Activated B cell treated with CpG ODN at 0.5 μM for 24 hours (primary cell): Measurements from ENCODE around the gene ADM2. TPM values are rescaled to one million over a fixed set of nuclear protein-coding genes. Genes with fewer than 3 reads are reported as not detected.

Experiments used
- ATAC-seq: fragments of 200-7000 bp; cut with Tn5 transposase; one replicate; pipeline ENCODE4 v1.10.0; 2021; ENCODE audit warnings: low read depth, mild to moderate bottlenecking, moderate library complexity
- CTCF ChIA-PET: fragments of 350-600 bp; sonication (Branson Sonifier 250); formaldehyde crosslinking; loops from one replicate; lab custom pipeline; 2021; ENCODE audit warnings: antibody characterized with exemption; lab: Charles Lee
- POLR2A ChIA-PET: fragments of 350-600 bp; sonication (Branson Sonifier 250); formaldehyde crosslinking; loops from one replicate; lab custom pipeline; 2021; ENCODE audit warnings: antibody characterized with exemption; lab: Charles Lee
- DNase-seq: peaks from one replicate; pipeline ENCODE4 v3.0.0; 2022
- H3K27ac Mint-ChIP-seq: one replicate; pipeline ENCODE4 v1.8.0; 2020; ENCODE audit warnings: mixed read lengths
- H3K27me3 Mint-ChIP-seq: one replicate; pipeline ENCODE4 v1.8.0; 2021; ENCODE audit warnings: mixed read lengths
- H3K36me3 Mint-ChIP-seq: one replicate; pipeline ENCODE4 v1.8.0; 2021; ENCODE audit warnings: low read depth, mixed read lengths
- H3K4me1 Mint-ChIP-seq: one replicate; pipeline ENCODE4 v1.8.0; 2021; ENCODE audit warnings: mixed read lengths
- H3K4me3 Mint-ChIP-seq: one replicate; pipeline ENCODE4 v1.8.0; 2020; ENCODE audit warnings: mild to moderate bottlenecking, mixed read lengths
- H3K9me3 Mint-ChIP-seq: one replicate; pipeline ENCODE4 v1.8.0; 2020; ENCODE audit warnings: mixed read lengths
- intact Hi-C: fragments of 100-400 bp; cut with micrococcal nuclease; formaldehyde crosslinking; loops from one replicate; pipeline ENCODE4 v1.15.1; 2024
- total RNA-seq: library from RNA; stranded (reverse); gene quantifications from 2 replicates; pipeline ENCODE4 v1.2.3, GENCODE V29; 2022
- TF ChIP-seq, protein P1 (sequence below): fragments of 200-600 bp; IDR thresholded peaks from one replicate; pipeline ENCODE4 v1.8.0; 2022; ENCODE audit warnings: antibody characterized with exemption, mild to moderate bottlenecking

The ADM2 gene
- total RNA-seq, 1 donor from 2014 or later, result 5.2 TPM

DNA sequence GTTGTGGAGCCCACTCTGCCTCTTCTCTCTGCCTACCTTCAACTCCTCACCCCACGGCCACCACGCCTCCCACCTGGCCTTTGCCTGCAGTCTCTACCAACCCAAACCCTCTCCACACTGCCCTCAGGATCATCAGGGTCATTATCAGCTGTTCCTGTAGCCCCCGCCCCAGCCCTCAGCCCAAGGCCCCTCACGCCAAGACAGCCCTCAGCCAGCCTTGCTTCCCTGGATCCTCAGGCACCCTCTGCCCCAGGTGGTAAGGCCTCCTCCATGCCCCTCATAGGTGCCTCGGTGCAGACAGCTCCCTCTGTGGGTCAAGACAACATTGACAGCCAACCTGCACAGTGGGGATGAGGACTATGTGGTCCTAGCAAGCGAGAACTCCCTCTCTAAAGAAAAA, 8.3 kb upstream of the ADM2 start:
- TF ChIP-seq, protein P1, sequence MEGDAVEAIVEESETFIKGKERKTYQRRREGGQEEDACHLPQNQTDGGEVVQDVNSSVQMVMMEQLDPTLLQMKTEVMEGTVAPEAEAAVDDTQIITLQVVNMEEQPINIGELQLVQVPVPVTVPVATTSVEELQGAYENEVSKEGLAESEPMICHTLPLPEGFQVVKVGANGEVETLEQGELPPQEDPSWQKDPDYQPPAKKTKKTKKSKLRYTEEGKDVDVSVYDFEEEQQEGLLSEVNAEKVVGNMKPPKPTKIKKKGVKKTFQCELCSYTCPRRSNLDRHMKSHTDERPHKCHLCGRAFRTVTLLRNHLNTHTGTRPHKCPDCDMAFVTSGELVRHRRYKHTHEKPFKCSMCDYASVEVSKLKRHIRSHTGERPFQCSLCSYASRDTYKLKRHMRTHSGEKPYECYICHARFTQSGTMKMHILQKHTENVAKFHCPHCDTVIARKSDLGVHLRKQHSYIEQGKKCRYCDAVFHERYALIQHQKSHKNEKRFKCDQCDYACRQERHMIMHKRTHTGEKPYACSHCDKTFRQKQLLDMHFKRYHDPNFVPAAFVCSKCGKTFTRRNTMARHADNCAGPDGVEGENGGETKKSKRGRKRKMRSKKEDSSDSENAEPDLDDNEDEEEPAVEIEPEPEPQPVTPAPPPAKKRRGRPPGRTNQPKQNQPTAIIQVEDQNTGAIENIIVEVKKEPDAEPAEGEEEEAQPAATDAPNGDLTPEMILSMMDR, result no peak
- intact Hi-C loops, result loop anchor here (5.0 to 10.0 kb wide), 4 partner anchors 69 to 538 kb away; partner anchors contain the start of gene TUBGCP6
- H3K4me1 Mint-ChIP-seq, result peaks cover 65% of the 10 kb centered on the region
- DNase-seq (no peak), ATAC-seq (no peak)
- ChIA-PET POLR2A (interaction anchor here (0.7 to 1.4 kb wide), 3 partner anchors 29 to 54 kb away, joined by 3 to 6 read pairs (median 4); partner anchors contain the start of gene SCO2), CTCF (interaction anchor here (0.9 to 1.6 kb wide), 3 partner anchors 46 to 148 kb away, joined by 3 to 5 read pairs (median 4); partner anchors contain the start of gene SCO2)
- H3K27me3 Mint-ChIP-seq, result no peaks in the 10 kb centered on the region
- peaks cover 4% of the 10 kb centered on the region for H3K36me3 Mint-ChIP-seq
- peak overlapping the region; percentile 88 for H3K4me3 Mint-ChIP-seq
- H3K9me3 Mint-ChIP-seq, result no peaks in the 10 kb centered on the region
- peak overlapping the region; percentile 63 for H3K27ac Mint-ChIP-seq

DNA sequence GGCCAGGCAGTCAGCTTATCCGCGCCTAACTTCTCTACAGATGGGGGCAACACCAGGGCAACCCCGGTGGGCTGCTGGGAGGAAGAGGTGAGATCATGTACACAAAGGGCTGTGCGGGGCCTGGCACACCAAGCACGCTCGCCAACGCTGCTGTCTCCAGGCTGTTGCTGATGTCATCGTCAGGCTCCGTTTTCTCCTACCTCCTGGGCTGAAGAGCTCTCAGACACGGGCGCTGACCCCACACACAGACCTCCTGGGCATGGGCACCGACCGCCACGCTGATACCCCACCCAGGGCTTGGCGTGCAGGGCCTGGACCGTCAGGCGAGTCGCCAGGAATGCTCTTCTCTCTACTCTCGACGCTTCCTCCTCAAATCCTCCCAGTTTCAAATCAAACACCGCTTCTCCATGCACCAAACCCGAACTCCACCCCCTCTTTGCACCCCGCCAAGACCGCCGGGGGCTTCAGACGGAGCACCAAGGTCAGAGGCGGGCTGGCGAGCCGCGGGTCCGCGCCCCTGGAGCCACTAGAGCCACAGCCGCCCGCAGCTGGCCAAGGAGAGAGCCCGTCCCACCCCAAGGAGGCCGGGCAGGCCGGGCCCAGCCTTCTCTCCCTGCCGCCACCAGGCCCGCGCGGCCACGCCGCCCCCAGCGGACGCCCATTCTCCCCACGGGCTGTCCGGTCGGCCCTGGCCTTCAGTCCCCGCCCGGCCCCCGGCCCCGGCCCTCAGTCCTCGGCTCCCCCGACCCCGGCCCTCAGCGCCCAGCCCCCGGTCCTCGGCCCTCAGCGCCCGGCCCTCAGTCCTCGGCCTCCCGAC, 7.3 kb upstream of the ADM2 start:
- H3K4me1 Mint-ChIP-seq, result peaks cover 57% of the 10 kb centered on the region
- TF ChIP-seq, protein P1, result no peak
- H3K9me3 Mint-ChIP-seq, result no peaks in the 10 kb centered on the region
- CTCF ChIA-PET, result interaction anchor here (1.3 kb wide), 1 partner anchor 147 kb away, joined by 5 read pairs; no protein-coding TSS in a partner anchor
- ATAC-seq (no peak), DNase-seq (no peak)
- no peaks in the 10 kb centered on the region for H3K27me3 Mint-ChIP-seq
- intact Hi-C loops, result loop anchor here (2.0 to 10.0 kb wide), 5 partner anchors 57 to 539 kb away; partner anchors contain the start of genes TUBGCP6 and TYMP
- H3K36me3 Mint-ChIP-seq, result peaks cover 2% of the 10 kb centered on the region
- POLR2A ChIA-PET, result interaction anchor here (0.5 to 1.4 kb wide), 2 partner anchors 51 to 96 kb away, joined by 5 to 6 read pairs; partner anchors contain the start of gene SCO2
- peak overlapping the region; percentile 78 for H3K27ac Mint-ChIP-seq
- H3K4me3 Mint-ChIP-seq, result peak overlapping the region; percentile 88

DNA sequence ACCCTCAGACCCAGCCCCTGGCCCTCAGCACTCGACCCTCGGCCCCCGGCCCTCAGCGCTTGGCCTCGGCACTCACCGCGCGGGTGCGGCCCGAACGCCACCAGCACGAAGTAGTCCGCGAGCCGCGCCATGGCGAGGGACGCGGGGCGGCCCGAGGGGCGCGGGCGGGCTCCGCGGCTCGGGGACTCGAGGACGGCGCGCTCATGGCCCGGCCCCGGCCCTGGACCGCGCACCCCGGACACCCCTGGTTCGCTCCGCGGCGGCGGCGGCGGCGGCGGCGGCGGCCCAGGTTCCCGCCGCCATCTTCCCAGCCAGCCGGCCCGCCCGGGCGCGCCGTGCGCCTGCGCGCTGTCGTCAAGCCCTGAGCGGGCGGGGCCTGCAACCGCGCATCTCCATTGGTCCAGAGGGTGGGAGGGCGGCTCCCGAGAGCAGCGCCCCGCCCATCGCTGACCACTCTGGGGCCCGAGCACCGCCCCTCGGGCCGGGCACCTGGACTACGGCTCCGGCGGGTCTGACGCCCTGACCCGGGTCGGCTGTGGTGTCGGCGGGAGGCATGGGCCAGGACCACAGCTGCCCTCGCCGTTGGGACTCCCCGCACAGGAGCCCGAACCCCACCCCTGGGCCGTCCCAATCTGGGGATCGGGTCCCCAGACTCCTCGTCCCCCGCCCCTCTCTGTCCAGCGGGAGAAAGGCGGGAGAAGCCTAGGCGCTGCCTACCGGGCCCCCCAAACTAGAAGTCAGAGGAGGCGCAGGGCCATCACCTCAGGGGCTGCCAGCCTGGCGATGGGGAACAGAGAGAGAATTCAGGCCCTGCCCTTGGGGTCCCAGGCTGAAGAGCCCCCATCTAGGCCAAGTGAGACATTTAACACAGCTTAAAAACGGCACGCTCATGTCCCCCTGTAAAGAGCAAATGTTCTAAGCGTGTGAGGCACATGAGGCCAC, 6.4 kb upstream of the ADM2 start, which contains the start of gene SBF1:
Gene SBF1 (minus strand): TSS at position 326 of the 942 bp plus-strand sequence. CDS start 195 bp downstream, at position 131.
- ChIA-PET POLR2A (no interaction called here), CTCF (no interaction called here)
- TF ChIP-seq, protein P1, result no peak
- peak; percentile 79 for ATAC-seq
- peak within 1 kb of the TSS; percentile 78 for H3K27ac Mint-ChIP-seq
- peak; percentile 89 for DNase-seq
- no peaks in the 10 kb centered on the region for H3K27me3 Mint-ChIP-seq
- H3K4me1 Mint-ChIP-seq, result peaks cover 48% of the 10 kb centered on the region
- H3K4me3 Mint-ChIP-seq, result peak within 1 kb of the TSS; percentile 88
- no peaks in the 10 kb centered on the region for H3K9me3 Mint-ChIP-seq
- peaks cover 2% of the 10 kb centered on the region for H3K36me3 Mint-ChIP-seq
- intact Hi-C loops, result loop anchor here (1.0 to 10.0 kb wide), 7 partner anchors 32 to 540 kb away; partner anchors contain the start of genes LMF2, SCO2, TUBGCP6 and TYMP

DNA sequence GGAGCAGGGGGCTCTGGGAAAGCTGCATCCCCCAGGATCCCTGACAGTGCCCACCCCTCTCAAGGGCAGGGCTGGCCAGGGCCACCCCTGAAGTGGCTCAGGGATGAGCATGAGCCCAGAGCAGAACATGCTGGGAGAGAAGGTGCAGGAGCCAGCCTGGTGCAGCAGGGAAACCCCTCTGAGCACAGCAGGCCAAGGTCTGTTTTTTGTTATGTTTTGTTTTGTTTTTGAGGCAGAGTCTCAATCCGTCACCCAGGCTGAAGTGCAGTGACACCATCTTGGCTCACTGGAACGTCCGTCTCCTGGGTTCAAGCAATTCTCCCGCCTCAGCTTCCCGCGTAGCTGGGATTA, 5.7 kb upstream of the ADM2 start:
- POLR2A ChIA-PET, result no interaction called here
- peak overlapping the region; percentile 66 for H3K4me3 Mint-ChIP-seq
- CTCF ChIA-PET, result no interaction called here
- H3K9me3 Mint-ChIP-seq, result no peaks in the 10 kb centered on the region
- no peaks in the 10 kb centered on the region for H3K27me3 Mint-ChIP-seq
- peak overlapping the region; percentile 74 for H3K27ac Mint-ChIP-seq
- peaks cover 2% of the 10 kb centered on the region for H3K36me3 Mint-ChIP-seq
- ATAC-seq (no peak), DNase-seq (no peak)
- peaks cover 44% of the 10 kb centered on the region for H3K4me1 Mint-ChIP-seq
- TF ChIP-seq, protein P1, result no peak
- intact Hi-C loops, result loop anchor here (1.0 to 10.0 kb wide), 5 partner anchors 32 to 541 kb away; partner anchors contain the start of genes LMF2, SCO2, TUBGCP6 and TYMP
